ENCODE data around the gene APOD.

APOD gene

DNA sequence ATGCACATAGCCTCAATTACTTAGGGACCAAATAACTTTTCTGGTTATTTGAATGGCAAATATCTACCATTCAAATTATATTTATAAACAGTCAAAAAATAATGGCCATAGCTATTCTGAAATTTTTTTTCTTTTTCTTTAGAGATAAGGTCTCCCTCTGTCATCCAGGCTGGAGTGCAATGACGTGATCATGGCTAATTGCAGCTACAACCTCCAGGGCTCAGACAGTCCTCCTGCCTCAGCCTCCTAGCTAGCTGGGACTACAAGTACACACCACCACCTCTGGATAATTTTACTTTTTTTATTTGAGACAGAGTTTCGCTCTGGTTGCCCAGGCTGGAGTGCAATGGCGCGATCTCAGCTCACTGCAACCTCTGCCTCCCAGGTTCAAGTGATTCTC is 57.2 kb downstream of the APOD start:
- no peak for DNase-seq (ENCODE audit: low read depth)
- TF ChIP-seq, protein P1, sequence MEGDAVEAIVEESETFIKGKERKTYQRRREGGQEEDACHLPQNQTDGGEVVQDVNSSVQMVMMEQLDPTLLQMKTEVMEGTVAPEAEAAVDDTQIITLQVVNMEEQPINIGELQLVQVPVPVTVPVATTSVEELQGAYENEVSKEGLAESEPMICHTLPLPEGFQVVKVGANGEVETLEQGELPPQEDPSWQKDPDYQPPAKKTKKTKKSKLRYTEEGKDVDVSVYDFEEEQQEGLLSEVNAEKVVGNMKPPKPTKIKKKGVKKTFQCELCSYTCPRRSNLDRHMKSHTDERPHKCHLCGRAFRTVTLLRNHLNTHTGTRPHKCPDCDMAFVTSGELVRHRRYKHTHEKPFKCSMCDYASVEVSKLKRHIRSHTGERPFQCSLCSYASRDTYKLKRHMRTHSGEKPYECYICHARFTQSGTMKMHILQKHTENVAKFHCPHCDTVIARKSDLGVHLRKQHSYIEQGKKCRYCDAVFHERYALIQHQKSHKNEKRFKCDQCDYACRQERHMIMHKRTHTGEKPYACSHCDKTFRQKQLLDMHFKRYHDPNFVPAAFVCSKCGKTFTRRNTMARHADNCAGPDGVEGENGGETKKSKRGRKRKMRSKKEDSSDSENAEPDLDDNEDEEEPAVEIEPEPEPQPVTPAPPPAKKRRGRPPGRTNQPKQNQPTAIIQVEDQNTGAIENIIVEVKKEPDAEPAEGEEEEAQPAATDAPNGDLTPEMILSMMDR (conservative IDR thresholded peaks at IDR 0.05; ENCODE audit: low read length): no peak
- no peak overlapping the region for H3K4me3 ChIP-seq (ENCODE audit: low read length)

DNA sequence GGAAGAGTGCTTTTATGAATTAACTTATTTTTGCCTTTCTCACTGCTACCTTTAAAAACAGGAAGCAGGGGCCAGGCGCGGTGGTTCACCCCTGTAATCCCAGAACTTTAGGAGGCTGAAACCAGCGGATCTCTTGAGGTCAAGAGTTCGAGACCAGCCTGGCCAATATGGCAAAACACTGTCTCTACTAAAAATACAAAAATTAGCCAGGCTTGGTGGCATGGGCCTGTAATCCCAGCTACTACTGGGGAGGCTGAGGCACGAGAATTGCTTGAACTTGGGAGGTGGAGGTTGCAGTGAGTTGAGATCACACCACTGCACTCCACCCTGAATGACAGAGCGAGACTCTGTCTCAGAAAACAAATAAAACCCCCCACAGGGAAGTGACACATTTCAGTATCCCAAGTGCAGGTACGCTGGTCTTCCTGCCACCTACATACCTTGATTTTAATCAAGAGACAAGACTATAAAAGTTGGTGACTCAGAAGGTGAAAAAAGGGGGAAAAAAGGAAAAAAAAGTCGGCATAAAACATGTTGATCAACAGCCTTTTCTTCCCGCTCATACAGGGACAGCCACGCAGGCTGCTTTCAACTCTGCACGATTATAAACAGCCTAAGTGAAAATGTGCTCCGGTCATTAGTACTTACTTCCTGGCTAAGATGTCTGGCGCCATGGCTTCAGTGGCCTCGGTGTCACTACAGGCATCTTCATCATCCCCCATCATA is 59.4 kb downstream of the APOD start:
- no peak overlapping the region for H3K4me3 ChIP-seq (ENCODE audit: low read length)
- TF ChIP-seq, protein P1 (conservative IDR thresholded peaks at IDR 0.05; ENCODE audit: low read length): no peak
- no peak for DNase-seq (ENCODE audit: low read depth)

DNA sequence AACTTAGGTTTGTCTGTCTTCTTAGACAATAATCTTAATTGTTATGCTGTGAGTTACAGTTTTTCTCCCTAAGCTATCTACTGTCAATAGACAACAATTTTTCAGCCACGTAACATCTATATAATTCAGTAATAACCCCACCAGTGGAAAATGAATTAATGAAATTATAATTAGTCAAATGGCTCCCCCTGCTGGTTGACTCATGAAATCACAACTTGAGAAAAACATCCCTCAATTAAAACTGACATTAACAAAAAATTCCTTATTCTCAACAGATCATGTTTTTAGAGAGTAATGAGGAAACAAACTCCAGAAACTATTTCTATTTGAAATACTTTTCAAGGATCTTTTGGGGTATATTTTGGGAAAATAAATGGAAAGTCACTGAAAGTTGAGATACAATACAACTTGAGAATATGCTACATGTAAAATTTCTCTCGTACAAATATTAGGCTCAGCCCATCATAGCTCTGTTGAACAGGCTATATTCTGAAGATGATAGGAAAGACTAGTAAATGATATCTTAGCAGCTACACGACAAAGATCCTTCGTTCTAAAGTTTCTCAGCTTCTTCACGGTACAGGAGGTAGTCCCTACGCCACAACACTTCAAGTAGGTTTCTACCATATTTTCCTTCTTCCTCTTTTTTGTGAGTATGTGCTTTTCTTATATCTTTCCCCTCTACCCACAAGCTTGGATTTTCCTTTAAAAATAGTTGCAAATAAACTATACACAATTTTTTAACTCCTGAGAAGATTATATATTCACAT is 61.3 kb downstream of the APOD start:
- TF ChIP-seq, protein P1 (conservative IDR thresholded peaks at IDR 0.05; ENCODE audit: low read length): peak; percentile 62
- no peak overlapping the region for H3K4me3 ChIP-seq (ENCODE audit: low read length)
- DNase-seq (ENCODE audit: low read depth): peak; percentile 31
